Lung (tissue), 12 donors: ENCODE measurements around the gene TRIM46. TPM values are rescaled to one million over a fixed set of nuclear protein-coding genes. Genes with fewer than 3 reads are reported as not detected.
A peak's percentile ranks its signal among the peaks of the same experiment; 100 is the strongest.

Experiments used
- ATAC-seq: fragments of 200-7000 bp; cut with Tn5 transposase; one replicate; pipeline ENCODE4 v1.9.1; 2020; ENCODE audit warnings: moderate number of reproducible peaks; ENCODE audit not compliant: insufficient read depth, low FRiP score
- DNase-seq, 3 donors: peaks; one replicate each; pipeline ENCODE4 v3.0.0-alpha.2; 2013 to 2017
- H3K27ac ChIP-seq, 2 donors: one replicate each; pipeline ENCODE4 v1.5.1; 2013; ENCODE audit warnings: mild to moderate bottlenecking in 2 of 2, moderate library complexity in 2 of 2, control low read depth in 1 of 2, inconsistent platforms in 1 of 2, low read depth in 1 of 2, low read length in 1 of 2
- H3K27me3 ChIP-seq, 3 donors: one replicate each; pipeline ENCODE4 v1.5.1; 2013; ENCODE audit warnings: low read length in 2 of 3; ENCODE audit not compliant: control insufficient read depth in 3 of 3, insufficient read depth in 3 of 3
- H3K36me3 ChIP-seq, 4 donors: one replicate each; pipeline ENCODE4 v1.5.1; 2013; ENCODE audit warnings: low read length in 4 of 4, mild to moderate bottlenecking in 1 of 4, moderate library complexity in 1 of 4; ENCODE audit not compliant: control insufficient read depth in 4 of 4, insufficient read depth in 4 of 4
- H3K4me1 ChIP-seq, 5 donors: one replicate each; pipeline ENCODE4 v1.5.1; 2013; ENCODE audit warnings: low read length in 5 of 5, mild to moderate bottlenecking in 2 of 5, moderate library complexity in 1 of 5; ENCODE audit not compliant: control insufficient read depth in 5 of 5, insufficient read depth in 5 of 5
- H3K4me3 ChIP-seq: one replicate; pipeline ENCODE4 v1.5.1; 2013; ENCODE audit warnings: mild to moderate bottlenecking, control low read depth, moderate library complexity
- H3K9ac ChIP-seq, 2 donors: one replicate each; pipeline ENCODE4 v1.5.1; 2013; ENCODE audit warnings: low read length in 2 of 2, control low read depth in 1 of 2; ENCODE audit not compliant: insufficient read depth in 1 of 2
- H3K9me3 ChIP-seq, 4 donors: one replicate each; pipeline ENCODE4 v1.5.1; 2013; ENCODE audit warnings: low read length in 3 of 4, mild to moderate bottlenecking in 1 of 4, moderate library complexity in 1 of 4; ENCODE audit not compliant: control insufficient read depth in 4 of 4, insufficient read depth in 3 of 4
- CTCF ChIP-seq: IDR thresholded peaks from 2 replicates; pipeline ENCODE4 v1.5.1; 2012; ENCODE audit warnings: mild to moderate bottlenecking; ENCODE audit errors: control extremely low read depth, extremely low read depth
- WGBS, 2 donors: extraction: QIAGEN DNeasy Blood & Tissue Kit; methylation state at CpG; one replicate each; pipeline ENCODE4 v1.1.7; 2013; 5-methylcytosine and 5-hydroxymethylcytosine counted together
- polyA plus RNA-seq, 2 donors: library from polyadenylated mRNA; stranded (reverse); fragments of 200-250 nt; gene quantifications; one replicate each; pipeline ENCODE4 v1.2.1, GENCODE V29; 2013
- total RNA-seq, 2 donors: library from RNA; depleted of rRNA in 1 of 2; stranded (reverse); fragments of >200 nt in 1 of 2; gene quantifications; one replicate each; pipeline ENCODE4 v1.2.1, GENCODE V29; 2014 to 2021
- donor health status: control.
- donor health status: control.
- donor health status: Bipolar disorder and iron deficiency.
- donor health status: healthy.
- donor health status: DM: yes; HTN: yes; CAD: no.

The TRIM46 gene
- total and polyA plus RNA-seq, 4 donors = 0.26 to 0.71 (median 0.46) TPM

DNA sequence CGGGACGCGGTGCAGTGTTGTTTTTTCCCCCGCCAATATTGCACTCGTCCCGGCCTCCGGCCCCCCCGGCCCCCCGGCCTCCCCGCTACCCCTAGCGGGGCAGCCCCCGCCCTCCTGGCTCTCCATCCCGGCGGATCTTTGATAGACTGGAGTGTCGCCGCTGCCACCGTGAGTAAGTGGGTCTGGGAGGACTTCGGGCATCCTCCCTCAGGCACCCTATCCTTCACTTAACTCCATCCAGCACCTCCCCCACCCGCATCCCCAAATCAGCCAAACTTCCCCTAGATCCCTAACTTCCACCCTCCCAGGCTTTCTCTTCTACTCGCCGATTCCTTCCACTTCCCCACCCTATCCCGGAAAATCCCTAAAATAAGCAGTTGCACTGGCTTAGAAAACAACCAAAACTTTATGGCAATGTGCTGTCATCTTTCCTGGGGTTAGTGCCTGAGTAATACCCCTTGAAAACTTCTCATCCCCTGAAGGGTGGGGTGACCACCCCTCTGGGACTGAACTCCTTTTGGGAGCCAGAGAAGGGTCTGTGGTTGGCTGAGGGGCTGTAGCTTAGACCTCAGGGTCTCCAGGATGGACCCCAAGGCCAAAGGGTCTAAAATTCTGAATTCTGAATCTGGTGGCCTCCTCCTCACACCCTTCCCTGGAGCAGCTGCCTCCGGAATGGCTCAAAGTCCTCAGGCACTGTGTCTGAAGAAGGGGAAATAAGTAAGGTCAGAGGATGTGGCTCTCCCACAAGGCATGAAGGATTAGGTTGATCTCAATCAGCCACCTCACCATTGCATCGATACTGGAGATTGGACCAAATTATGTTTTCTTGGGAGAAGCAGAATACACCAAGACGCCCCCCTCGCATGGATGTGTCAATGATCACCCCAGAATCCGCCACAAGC, 21.8 kb downstream of the TRIM46 start:
- no peak for TF ChIP-seq CTCF
- DNase-seq = peak in 2 of 3 donors; percentile 32 to 40
- H3K9ac ChIP-seq = peak overlapping the region; percentile 0 to 41
- WGBS, 2 donors = 24 to 30% methylated on average over 27 of the region's 27 CpGs
- peaks cover 0 to 31% (median 8%) of the 10 kb centered on the region in 5 donors for H3K4me1 ChIP-seq
- no peak for ATAC-seq
- H3K27ac ChIP-seq = peak overlapping the region in 1 of 2 donors; percentile 52
- no peaks in the 10 kb centered on the region for H3K9me3 ChIP-seq
- no peak overlapping the region for H3K4me3 ChIP-seq
- H3K36me3 ChIP-seq = peaks cover 0 to 13% (median 3%) of the 10 kb centered on the region in 4 donors
- H3K27me3 ChIP-seq = no peaks in the 10 kb centered on the region

- no peaks in the 10 kb centered on the region for H3K9me3 ChIP-seq
- no peak overlapping the region for H3K9ac ChIP-seq
- H3K4me3 ChIP-seq = no peak overlapping the region
- 87 to 90% methylated on average over 6 of the region's 6 CpGs for WGBS, 2 donors
- TF ChIP-seq CTCF = no peak
- peaks cover 0 to 17% (median 3%) of the 10 kb centered on the region in 4 donors for H3K36me3 ChIP-seq
- H3K4me1 ChIP-seq = peaks cover 0 to 31% (median 8%) of the 10 kb centered on the region in 5 donors
- DNase-seq = peak in 2 of 3 donors; percentile 48 to 60
- no peak overlapping the region for H3K27ac ChIP-seq
- H3K27me3 ChIP-seq = no peaks in the 10 kb centered on the region
- no peak for ATAC-seq
These were observed 22.6 kb downstream of the TRIM46 start for GRCh38 chr1:155196103-155196892.

DNA sequence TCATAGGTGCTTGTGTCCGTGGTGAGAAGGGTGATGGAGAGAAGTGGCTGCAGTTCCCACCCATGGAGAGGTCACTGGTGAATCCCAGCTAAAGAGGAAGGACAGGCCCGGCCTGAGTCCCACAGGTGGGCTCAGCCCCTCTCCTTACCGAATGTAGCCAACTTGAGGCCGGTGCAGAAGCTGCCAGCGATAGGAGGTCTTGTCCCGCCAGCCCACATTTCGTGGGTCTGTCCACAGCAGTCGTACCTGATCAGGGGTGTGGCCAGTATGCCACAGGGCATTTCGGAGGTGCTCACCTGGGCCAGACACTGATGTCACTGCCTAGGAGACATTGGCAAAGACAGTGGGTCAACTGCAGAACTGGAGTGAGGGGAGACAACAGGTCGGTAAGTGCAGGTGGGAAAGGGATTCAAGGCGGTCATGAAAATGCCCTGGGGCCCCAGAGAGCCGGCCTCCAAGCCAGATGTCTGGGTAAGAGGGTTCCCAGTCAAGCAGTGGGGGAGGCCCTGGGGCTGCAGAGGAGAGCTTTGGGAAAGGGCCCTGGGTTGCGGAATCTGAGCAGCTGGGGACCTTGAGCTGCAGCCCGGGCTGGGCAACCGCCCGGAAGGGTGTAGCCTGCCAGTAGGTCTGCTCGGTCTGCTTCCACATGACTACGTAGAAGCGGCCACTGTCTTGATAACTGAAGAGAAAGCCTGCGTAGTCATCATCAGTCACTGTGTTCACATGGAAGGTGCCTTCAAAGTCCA, 23.4 kb downstream of the TRIM46 start:
- no peak overlapping the region for H3K4me3 ChIP-seq
- peaks cover 0 to 21% (median 3%) of the 10 kb centered on the region in 4 donors for H3K36me3 ChIP-seq

More for the DNA sequence above, 23.4 kb downstream of the TRIM46 start:
- no peak for DNase-seq
- TF ChIP-seq CTCF = no peak
- peaks cover 0 to 31% (median 8%) of the 10 kb centered on the region in 5 donors for H3K4me1 ChIP-seq
- no peak for ATAC-seq
- H3K27ac ChIP-seq = no peak overlapping the region
- H3K27me3 ChIP-seq = no peaks in the 10 kb centered on the region
- H3K9ac ChIP-seq = no peak overlapping the region
- WGBS, 2 donors = 93 to 95% methylated on average over 20 of the region's 20 CpGs
- no peaks in the 10 kb centered on the region for H3K9me3 ChIP-seq
